ENCODE measurements around the gene GLIS2. TPM values are rescaled to one million over a fixed set of nuclear protein-coding genes. Genes with fewer than 3 reads are reported as not detected.

The GLIS2 gene
- polyA plus RNA-seq, 2 of the 4 experiments (the other 2 are of a cell fraction) = 5.5 to 15.8 TPM

DNA sequence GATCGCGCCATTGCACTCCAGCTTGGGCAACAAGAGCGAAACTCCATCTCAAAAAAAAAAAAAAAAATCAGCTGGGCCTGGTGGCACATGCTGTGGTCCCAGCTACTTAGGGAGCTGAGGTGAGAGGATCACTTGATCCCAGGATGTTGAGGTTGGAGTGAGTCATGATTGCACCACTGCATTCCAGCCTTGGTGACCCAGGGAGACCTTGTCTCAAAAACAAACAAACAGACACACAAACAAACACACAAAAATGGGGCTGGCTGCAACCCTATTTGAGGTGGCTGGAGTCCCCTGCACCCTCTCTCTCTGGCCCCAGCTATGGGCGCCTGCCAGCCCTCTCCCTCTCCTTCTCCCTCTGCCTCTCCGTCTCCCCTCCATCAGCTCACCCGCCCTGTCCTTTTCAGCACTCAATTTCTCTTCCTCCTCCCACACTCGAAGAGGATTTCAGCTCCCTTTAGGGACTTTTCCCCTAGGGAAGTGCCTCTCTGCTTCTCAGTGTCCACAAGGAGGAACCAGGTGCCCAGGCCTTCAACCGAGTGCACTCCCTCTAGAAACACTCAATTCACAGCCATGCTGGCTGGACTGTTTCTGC is 25.5 kb upstream of the GLIS2 start:
- Histone ChIP-seq H3K9me3 (no peaks in the 10 kb centered on the region), H3K4me2 (peak overlapping the region; percentile 61), H3K4me3 (no peak overlapping the region), H3K4me1 (peaks cover 71% of the 10 kb centered on the region), H3K27ac (peak overlapping the region; percentile 61 to 86)
- no peak for FAIRE-seq
- ChIA-PET POLR2A (interaction anchor here (0.7 to 1.8 kb wide), 8 partner anchors 9 to 61 kb away, joined by 3 to 11 read pairs (median 3); partner anchors contain the start of genes GLIS2 and PAM16), CTCF (interaction anchor here (0.6 to 13.8 kb wide), 14 partner anchors 9 to 145 kb away, joined by 3 to 213 read pairs (median 16); partner anchors contain the start of genes GLIS2 and TFAP4)
- peak; percentile 63 to 95 for DNase-seq (ENCODE audit: low read depth in 1 of 2, low spot score in 1 of 2)
- 25% methylated on average over 8 of the region's 8 CpGs for WGBS (ENCODE audit: missing lambda C conversion rate)
- peak; percentile 60 to 76 for ATAC-seq
- peak; percentile 73 for TF ChIP-seq GATA3 (IDR thresholded peaks at IDR 0.05; ENCODE audit: borderline replicate concordance)
- TF ChIP-seq, protein P1, sequence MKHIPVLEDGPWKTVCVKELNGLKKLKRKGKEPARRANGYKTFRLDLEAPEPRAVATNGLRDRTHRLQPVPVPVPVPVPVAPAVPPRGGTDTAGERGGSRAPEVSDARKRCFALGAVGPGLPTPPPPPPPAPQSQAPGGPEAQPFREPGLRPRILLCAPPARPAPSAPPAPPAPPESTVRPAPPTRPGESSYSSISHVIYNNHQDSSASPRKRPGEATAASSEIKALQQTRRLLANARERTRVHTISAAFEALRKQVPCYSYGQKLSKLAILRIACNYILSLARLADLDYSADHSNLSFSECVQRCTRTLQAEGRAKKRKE (CRISPR knock-in tag; IDR thresholded peaks at IDR 0.05; ENCODE audit: low read depth) = no peak
- no peak for TF ChIP-seq POLR2AphosphoS2 (conservative IDR thresholded peaks at IDR 0.05; ENCODE audit: low read length)
- no peak for TF ChIP-seq FOXS1 (CRISPR knock-in tag; IDR thresholded peaks at IDR 0.05)
- no peak for TF ChIP-seq CBX2 (IDR thresholded peaks at IDR 0.05; ENCODE audit: borderline replicate concordance, low read depth)
- no peak for TF ChIP-seq HEYL (CRISPR knock-in tag; IDR thresholded peaks at IDR 0.05)
- TF ChIP-seq, protein P2, sequence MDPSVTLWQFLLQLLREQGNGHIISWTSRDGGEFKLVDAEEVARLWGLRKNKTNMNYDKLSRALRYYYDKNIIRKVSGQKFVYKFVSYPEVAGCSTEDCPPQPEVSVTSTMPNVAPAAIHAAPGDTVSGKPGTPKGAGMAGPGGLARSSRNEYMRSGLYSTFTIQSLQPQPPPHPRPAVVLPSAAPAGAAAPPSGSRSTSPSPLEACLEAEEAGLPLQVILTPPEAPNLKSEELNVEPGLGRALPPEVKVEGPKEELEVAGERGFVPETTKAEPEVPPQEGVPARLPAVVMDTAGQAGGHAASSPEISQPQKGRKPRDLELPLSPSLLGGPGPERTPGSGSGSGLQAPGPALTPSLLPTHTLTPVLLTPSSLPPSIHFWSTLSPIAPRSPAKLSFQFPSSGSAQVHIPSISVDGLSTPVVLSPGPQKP (IDR thresholded peaks at IDR 0.05; ENCODE audit: low read depth, low read length) = no peak
- TF ChIP-seq NFE2L2 (conservative IDR thresholded peaks at IDR 0.05; ENCODE audit: low read length) = no peak
- peak; percentile 72 for TF ChIP-seq JUNB (IDR thresholded peaks at IDR 0.05)
- no peak for TF ChIP-seq MYC (IDR thresholded peaks at IDR 0.05; ENCODE audit: borderline replicate concordance, low read length)
- no peak for TF ChIP-seq RARB (CRISPR knock-in tag; IDR thresholded peaks at IDR 0.05)
- no peak for TF ChIP-seq HOXA7 (CRISPR knock-in tag; IDR thresholded peaks at IDR 0.05)
- TF ChIP-seq CBX8 (IDR thresholded peaks at IDR 0.05) = no peak
- no peak for TF ChIP-seq ZNF302 (CRISPR knock-in tag; IDR thresholded peaks at IDR 0.05)
- no peak for TF ChIP-seq CHD2 (IDR thresholded peaks at IDR 0.05; ENCODE audit: low read length, partially characterized antibody)
- TF ChIP-seq SMC3 (IDR thresholded peaks at IDR 0.05) = peak; percentile 36; the same call in 2 of the 3 replicates
- TF ChIP-seq, protein P3, sequence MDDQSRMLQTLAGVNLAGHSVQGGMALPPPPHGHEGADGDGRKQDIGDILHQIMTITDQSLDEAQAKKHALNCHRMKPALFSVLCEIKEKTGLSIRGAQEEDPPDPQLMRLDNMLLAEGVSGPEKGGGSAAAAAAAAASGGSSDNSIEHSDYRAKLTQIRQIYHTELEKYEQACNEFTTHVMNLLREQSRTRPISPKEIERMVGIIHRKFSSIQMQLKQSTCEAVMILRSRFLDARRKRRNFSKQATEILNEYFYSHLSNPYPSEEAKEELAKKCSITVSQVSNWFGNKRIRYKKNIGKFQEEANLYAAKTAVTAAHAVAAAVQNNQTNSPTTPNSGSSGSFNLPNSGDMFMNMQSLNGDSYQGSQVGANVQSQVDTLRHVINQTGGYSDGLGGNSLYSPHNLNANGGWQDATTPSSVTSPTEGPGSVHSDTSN (IDR thresholded peaks at IDR 0.05) = 0 out of 2 replicates have a peak, but pooled peaks have one; percentile 56
- TF ChIP-seq ZC3H11A (IDR thresholded peaks at IDR 0.05) = no peak
- TF ChIP-seq KDM1A (IDR thresholded peaks at IDR 0.05; ENCODE audit: low read depth) = no peak
- no peak for TF ChIP-seq TP53 (CRISPR knock-in tag; IDR thresholded peaks at IDR 0.05)
- no peak for TF ChIP-seq ESRRA (IDR thresholded peaks at IDR 0.05; ENCODE audit: borderline replicate concordance, low read length)
- TF ChIP-seq, protein P4, sequence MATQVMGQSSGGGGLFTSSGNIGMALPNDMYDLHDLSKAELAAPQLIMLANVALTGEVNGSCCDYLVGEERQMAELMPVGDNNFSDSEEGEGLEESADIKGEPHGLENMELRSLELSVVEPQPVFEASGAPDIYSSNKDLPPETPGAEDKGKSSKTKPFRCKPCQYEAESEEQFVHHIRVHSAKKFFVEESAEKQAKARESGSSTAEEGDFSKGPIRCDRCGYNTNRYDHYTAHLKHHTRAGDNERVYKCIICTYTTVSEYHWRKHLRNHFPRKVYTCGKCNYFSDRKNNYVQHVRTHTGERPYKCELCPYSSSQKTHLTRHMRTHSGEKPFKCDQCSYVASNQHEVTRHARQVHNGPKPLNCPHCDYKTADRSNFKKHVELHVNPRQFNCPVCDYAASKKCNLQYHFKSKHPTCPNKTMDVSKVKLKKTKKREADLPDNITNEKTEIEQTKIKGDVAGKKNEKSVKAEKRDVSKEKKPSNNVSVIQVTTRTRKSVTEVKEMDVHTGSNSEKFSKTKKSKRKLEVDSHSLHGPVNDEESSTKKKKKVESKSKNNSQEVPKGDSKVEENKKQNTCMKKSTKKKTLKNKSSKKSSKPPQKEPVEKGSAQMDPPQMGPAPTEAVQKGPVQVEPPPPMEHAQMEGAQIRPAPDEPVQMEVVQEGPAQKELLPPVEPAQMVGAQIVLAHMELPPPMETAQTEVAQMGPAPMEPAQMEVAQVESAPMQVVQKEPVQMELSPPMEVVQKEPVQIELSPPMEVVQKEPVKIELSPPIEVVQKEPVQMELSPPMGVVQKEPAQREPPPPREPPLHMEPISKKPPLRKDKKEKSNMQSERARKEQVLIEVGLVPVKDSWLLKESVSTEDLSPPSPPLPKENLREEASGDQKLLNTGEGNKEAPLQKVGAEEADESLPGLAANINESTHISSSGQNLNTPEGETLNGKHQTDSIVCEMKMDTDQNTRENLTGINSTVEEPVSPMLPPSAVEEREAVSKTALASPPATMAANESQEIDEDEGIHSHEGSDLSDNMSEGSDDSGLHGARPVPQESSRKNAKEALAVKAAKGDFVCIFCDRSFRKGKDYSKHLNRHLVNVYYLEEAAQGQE (IDR thresholded peaks at IDR 0.05) = no peak
- TF ChIP-seq EHF (CRISPR knock-in tag; IDR thresholded peaks at IDR 0.05) = no peak
- 0 out of 2 replicates have a peak, but pooled peaks have one; percentile 15 for TF ChIP-seq NPAS2 (CRISPR knock-in tag; IDR thresholded peaks at IDR 0.05; ENCODE audit: borderline replicate concordance)
- TF ChIP-seq KDM5A (IDR thresholded peaks at IDR 0.05) = no peak
- TF ChIP-seq HOXB5 (CRISPR knock-in tag; IDR thresholded peaks at IDR 0.05) = no peak
- TF ChIP-seq, protein P5, sequence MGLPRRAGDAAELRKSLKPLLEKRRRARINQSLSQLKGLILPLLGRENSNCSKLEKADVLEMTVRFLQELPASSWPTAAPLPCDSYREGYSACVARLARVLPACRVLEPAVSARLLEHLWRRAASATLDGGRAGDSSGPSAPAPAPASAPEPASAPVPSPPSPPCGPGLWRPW (IDR thresholded peaks at IDR 0.05) = peak; percentile 36; the same call in 1 of the 2 replicates
- TF ChIP-seq, protein P6, sequence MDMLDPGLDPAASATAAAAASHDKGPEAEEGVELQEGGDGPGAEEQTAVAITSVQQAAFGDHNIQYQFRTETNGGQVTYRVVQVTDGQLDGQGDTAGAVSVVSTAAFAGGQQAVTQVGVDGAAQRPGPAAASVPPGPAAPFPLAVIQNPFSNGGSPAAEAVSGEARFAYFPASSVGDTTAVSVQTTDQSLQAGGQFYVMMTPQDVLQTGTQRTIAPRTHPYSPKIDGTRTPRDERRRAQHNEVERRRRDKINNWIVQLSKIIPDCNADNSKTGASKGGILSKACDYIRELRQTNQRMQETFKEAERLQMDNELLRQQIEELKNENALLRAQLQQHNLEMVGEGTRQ (IDR thresholded peaks at IDR 0.05) = peak; percentile 50
- TF ChIP-seq HDAC2 (IDR thresholded peaks at IDR 0.05) = no peak
- no peak for TF ChIP-seq ZSCAN20 (CRISPR knock-in tag; IDR thresholded peaks at IDR 0.05)
- no peak for TF ChIP-seq SREBF2 (IDR thresholded peaks at IDR 0.05)
- TF ChIP-seq, protein P7, sequence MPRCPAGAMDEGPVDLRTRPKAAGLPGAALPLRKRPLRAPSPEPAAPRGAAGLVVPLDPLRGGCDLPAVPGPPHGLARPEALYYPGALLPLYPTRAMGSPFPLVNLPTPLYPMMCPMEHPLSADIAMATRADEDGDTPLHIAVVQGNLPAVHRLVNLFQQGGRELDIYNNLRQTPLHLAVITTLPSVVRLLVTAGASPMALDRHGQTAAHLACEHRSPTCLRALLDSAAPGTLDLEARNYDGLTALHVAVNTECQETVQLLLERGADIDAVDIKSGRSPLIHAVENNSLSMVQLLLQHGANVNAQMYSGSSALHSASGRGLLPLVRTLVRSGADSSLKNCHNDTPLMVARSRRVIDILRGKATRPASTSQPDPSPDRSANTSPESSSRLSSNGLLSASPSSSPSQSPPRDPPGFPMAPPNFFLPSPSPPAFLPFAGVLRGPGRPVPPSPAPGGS (IDR thresholded peaks at IDR 0.05) = no peak
- no peak for TF ChIP-seq RFX5 (IDR thresholded peaks at IDR 0.05)

Data from A549 (cell line).